Activated CD8-positive, alpha-beta T cell treated with anti-CD3 and anti-CD28 coated beads for 36 hours (primary cell): Measurements from ENCODE around the gene PRKD3. TPM values are rescaled to one million over a fixed set of nuclear protein-coding genes. Genes with fewer than 3 reads are reported as not detected.

ENCODE experiments used
- ATAC-seq: fragments of 200-7000 bp; cut with Tn5 transposase; one replicate; pipeline ENCODE4 v1.10.0; 2021; ENCODE audit warnings: mild to moderate bottlenecking, moderate library complexity
- CTCF ChIA-PET: fragments of 350-600 bp; sonication (Branson Sonifier 250); formaldehyde crosslinking; loops from one replicate; lab custom pipeline; 2021; ENCODE audit warnings: antibody characterized with exemption; lab: Charles Lee
- POLR2A ChIA-PET: fragments of 350-600 bp; sonication (Branson Sonifier 250); formaldehyde crosslinking; loops from one replicate; lab custom pipeline; 2021; ENCODE audit warnings: antibody characterized with exemption; lab: Charles Lee
- DNase-seq: peaks from one replicate; pipeline ENCODE4 v3.0.0-alpha.2; 2020
- H3K27ac Mint-ChIP-seq: one replicate; pipeline ENCODE4 v1.8.0; 2021; ENCODE audit warnings: mild to moderate bottlenecking, mixed read lengths
- H3K27me3 Mint-ChIP-seq: one replicate; pipeline ENCODE4 v1.8.0; 2021; ENCODE audit warnings: mixed read lengths
- H3K36me3 Mint-ChIP-seq: one replicate; pipeline ENCODE4 v1.8.0; 2021; ENCODE audit warnings: low read depth, mixed read lengths
- H3K4me1 Mint-ChIP-seq: one replicate; pipeline ENCODE4 v1.8.0; 2021; ENCODE audit warnings: low read depth, mixed read lengths
- H3K4me3 Mint-ChIP-seq: one replicate; pipeline ENCODE4 v1.8.0; 2021; ENCODE audit warnings: mild to moderate bottlenecking, moderate library complexity, mixed read lengths
- H3K9me3 Mint-ChIP-seq: one replicate; pipeline ENCODE4 v1.8.0; 2021; ENCODE audit warnings: mixed read lengths
- intact Hi-C: fragments of 100-400 bp; cut with micrococcal nuclease; formaldehyde crosslinking; loops from one replicate; pipeline ENCODE4 v1.10.0; 2022
- total RNA-seq, 2 experiments: library from RNA; stranded (reverse); gene quantifications; one replicate each; pipeline ENCODE4 v1.2.3, GENCODE V29; 2021
- TF ChIP-seq, protein P1 (sequence below): fragments of 200-600 bp; IDR thresholded peaks from one replicate; pipeline ENCODE4 v1.8.0; 2022; ENCODE audit warnings: antibody characterized with exemption, mild to moderate bottlenecking

PRKD3 gene
- 10 to 100 TPM; 23.8 to 25.6 TPM for total RNA-seq

DNA sequence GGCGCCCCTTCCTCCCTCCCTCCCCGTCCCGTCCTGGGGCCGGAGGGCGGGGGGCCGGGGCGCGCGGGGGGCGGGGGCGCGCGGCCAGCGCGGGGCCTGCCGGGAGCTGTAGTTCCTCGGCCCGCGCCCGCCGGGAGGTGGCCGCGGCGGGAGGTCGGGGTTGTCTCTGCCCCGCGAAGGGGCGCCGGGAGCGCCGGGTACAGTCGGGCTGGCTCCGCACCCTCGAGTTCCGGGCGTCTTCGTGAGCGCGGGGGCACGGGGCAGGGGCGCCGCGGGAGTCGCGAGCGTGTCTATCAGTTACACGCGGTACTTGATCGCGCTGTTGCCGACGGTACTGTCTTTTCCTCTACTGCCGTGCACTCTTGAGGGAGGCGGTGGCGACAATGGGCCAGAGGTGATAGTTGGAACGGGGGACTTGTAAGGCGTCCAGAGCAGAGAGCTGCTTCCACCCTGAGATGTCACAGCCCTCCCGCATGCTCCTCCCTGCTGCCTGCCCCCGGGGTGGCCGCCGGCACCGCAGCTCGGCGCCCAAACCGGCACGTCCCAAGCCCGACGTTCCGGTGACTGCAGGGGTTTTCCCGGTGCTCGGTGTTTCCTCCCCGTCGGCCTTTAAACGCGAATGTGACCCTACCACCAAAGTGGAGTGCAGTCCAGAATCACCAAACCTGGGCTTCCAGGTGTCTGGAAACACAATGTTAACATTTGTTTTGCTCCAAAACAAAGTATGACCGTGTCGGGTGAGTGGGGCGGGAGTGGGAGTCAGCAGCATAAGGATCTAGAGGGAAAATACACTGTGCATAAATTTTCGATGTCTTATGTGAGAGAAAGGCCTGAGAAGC, at the start of gene PRKD3:
Gene PRKD3 (minus strand): TSS at position 48 of the 839 bp plus-strand sequence. CDS start 8,309 bp downstream, outside the sequence.
- POLR2A ChIA-PET = interaction anchor here (0.8 to 1.7 kb wide), 8 partner anchors 11 to 66 kb away, joined by 3 to 6 read pairs (median 3); no protein-coding TSS in a partner anchor
- H3K27me3 Mint-ChIP-seq = peaks cover 11% of the 10 kb centered on the region
- peak within 1 kb of the TSS; percentile 94 for H3K27ac Mint-ChIP-seq
- ATAC-seq (peak; percentile 81), DNase-seq (peak; percentile 65)
- TF ChIP-seq, protein P1, sequence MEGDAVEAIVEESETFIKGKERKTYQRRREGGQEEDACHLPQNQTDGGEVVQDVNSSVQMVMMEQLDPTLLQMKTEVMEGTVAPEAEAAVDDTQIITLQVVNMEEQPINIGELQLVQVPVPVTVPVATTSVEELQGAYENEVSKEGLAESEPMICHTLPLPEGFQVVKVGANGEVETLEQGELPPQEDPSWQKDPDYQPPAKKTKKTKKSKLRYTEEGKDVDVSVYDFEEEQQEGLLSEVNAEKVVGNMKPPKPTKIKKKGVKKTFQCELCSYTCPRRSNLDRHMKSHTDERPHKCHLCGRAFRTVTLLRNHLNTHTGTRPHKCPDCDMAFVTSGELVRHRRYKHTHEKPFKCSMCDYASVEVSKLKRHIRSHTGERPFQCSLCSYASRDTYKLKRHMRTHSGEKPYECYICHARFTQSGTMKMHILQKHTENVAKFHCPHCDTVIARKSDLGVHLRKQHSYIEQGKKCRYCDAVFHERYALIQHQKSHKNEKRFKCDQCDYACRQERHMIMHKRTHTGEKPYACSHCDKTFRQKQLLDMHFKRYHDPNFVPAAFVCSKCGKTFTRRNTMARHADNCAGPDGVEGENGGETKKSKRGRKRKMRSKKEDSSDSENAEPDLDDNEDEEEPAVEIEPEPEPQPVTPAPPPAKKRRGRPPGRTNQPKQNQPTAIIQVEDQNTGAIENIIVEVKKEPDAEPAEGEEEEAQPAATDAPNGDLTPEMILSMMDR = no peak
- H3K36me3 Mint-ChIP-seq = peaks cover 12% of the 10 kb centered on the region
- CTCF ChIA-PET = interaction anchor here (1.2 kb wide), 1 partner anchor 552 kb away, joined by 3 read pairs; no protein-coding TSS in a partner anchor
- H3K4me3 Mint-ChIP-seq = peak within 1 kb of the TSS; percentile 93
- H3K4me1 Mint-ChIP-seq = peaks cover 29% of the 10 kb centered on the region
- H3K9me3 Mint-ChIP-seq = no peaks in the 10 kb centered on the region
- intact Hi-C loops = loop anchor here (5.0 kb wide), 1 partner anchor 67 kb away; no protein-coding TSS in a partner anchor

DNA sequence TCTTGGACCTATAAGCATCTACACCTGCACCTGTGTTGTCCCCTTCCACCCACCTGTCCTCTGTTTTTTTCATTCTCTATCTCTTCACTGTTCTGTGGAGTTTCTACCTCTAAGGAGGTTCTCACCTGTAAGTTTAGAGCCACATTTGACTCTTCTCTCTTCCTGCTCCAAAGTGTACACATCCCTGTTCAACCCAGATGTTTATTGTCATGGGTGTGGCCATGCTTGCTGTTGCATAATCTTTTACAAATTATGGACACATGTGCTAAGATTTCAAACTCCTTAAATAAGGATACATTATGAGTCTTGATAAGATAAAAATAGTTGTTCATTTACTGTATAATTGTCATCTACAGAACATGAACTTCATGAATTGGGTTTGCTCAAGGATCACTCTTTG, 47.4 kb upstream of the PRKD3 start:
- H3K4me1 Mint-ChIP-seq = peaks cover 17% of the 10 kb centered on the region
- POLR2A ChIA-PET = no interaction called here
- H3K9me3 Mint-ChIP-seq = no peaks in the 10 kb centered on the region
- H3K27me3 Mint-ChIP-seq = peaks cover 39% of the 10 kb centered on the region
- no peaks in the 10 kb centered on the region for H3K36me3 Mint-ChIP-seq
- H3K27ac Mint-ChIP-seq = no peak overlapping the region
- ATAC-seq (no peak), DNase-seq (no peak)
- H3K4me3 Mint-ChIP-seq = no peak overlapping the region
- TF ChIP-seq, protein P1 = no peak
- intact Hi-C loops = no loop called here
- CTCF ChIA-PET = no interaction called here

DNA sequence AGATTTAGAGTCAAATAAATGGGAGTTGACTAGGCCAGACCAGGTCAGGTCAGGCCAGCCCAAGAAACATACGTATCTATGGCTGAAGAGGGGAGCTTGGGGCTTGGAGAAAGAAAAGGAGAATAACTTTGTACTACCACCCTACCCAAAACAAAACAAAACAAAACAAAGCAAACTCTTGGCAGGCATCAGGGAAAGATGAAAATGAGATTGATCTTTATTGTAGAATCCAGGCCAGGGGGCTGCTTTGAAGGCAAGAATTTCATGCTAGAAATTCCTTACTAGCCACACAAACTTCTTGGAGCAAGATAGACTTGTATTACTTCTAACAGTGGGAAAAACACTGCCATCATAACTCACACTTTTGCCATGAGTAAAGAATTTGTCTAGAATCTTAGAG, 46.0 kb upstream of the PRKD3 start:
- POLR2A ChIA-PET = no interaction called here
- Mint-ChIP-seq H3K4me1 (peaks cover 5% of the 10 kb centered on the region), H3K9me3 (no peaks in the 10 kb centered on the region), H3K36me3 (no peaks in the 10 kb centered on the region), H3K4me3 (no peak overlapping the region), H3K27ac (no peak overlapping the region), H3K27me3 (peaks cover 39% of the 10 kb centered on the region)
- CTCF ChIA-PET = no interaction called here
- ATAC-seq (no peak), DNase-seq (no peak)
- intact Hi-C loops = no loop called here
- TF ChIP-seq, protein P1 = no peak

DNA sequence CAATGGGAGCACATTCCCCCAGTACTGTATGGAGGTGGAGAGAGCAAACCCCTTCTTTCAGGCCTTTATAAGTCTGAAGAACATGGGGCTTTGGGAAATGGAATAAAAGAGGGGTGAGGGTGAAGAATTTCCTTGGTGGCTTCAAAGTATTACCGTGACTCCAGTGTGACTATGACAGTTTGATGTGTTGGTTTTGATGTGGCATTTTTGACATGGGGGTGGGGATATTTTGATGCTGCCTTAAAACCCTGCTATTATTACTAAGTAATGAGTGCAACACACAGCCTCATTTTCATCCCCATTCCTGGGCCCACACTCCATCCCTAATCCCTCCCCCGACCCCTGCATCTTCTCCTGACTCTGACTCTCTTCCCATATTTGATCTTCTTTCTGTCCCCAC, 43.4 kb upstream of the PRKD3 start:
- Mint-ChIP-seq H3K9me3 (no peaks in the 10 kb centered on the region), H3K27me3 (peaks cover 24% of the 10 kb centered on the region), H3K36me3 (no peaks in the 10 kb centered on the region), H3K4me3 (no peak overlapping the region), H3K4me1 (no peaks in the 10 kb centered on the region), H3K27ac (no peak overlapping the region)
- TF ChIP-seq, protein P1 = no peak
- CTCF ChIA-PET = interaction anchor here (0.6 to 2.6 kb wide), 5 partner anchors 8 to 199 kb away, joined by 3 to 17 read pairs (median 4); no protein-coding TSS in a partner anchor
- DNase-seq = peak; percentile 45
- peak; percentile 60 for ATAC-seq
- intact Hi-C loops = loop anchor here (2.0 kb wide), 1 partner anchor 25 kb away; no protein-coding TSS in a partner anchor
- POLR2A ChIA-PET = interaction anchor here (0.9 to 3.2 kb wide), 5 partner anchors 9 to 153 kb away, joined by 3 to 30 read pairs (median 4); no protein-coding TSS in a partner anchor
